Kidney glomerular epithelial cell (primary cell): Measurements from ENCODE around the gene PTPRN2.

ENCODE experiments used
- DNase-seq: peaks from one replicate; lab custom pipeline; 2025; lab: John Stamatoyannopoulos, UW

PTPRN2 gene

GRCh38 chr7:158114056-158114850, 473.4 kb downstream of the PTPRN2 start:
- no peak for DNase-seq

DNA sequence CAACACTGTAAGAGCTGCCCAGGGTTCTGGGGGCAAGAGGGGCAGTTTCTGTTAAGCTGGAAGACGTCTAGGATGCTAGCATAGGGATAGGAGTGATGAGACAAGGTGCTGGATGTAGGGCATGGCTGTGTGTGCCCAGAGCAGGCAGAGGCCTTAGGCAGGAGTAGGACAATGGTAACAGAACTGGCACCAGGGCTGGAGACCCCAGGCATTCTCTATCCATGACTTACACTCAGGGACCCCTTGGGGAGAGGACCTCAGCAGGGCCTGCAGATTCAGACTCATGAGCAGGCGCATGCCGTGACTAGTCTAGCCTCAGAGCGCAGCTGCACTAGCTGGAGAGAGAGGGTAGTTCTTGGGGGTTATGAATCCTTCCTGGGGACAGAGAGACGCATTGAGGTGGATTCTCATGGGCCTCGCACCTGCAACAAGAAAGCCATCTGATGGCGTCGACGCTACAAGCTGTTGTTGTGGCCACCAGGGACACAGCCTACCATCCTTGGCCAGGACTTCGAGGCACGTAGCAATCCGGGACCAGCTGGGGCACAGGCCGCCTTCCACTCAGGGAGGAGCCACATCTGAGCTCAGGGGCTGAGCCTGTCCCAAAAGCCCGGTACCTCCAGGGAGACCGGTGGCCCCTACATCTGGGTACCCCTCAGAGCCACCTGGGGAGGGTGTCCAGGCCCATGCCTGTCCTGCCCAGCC, 474.1 kb downstream of the PTPRN2 start:
- DNase-seq = no peak

GRCh38 chr7:158112571-158113320, 474.9 kb downstream of the PTPRN2 start:
- DNase-seq = no peak

DNA sequence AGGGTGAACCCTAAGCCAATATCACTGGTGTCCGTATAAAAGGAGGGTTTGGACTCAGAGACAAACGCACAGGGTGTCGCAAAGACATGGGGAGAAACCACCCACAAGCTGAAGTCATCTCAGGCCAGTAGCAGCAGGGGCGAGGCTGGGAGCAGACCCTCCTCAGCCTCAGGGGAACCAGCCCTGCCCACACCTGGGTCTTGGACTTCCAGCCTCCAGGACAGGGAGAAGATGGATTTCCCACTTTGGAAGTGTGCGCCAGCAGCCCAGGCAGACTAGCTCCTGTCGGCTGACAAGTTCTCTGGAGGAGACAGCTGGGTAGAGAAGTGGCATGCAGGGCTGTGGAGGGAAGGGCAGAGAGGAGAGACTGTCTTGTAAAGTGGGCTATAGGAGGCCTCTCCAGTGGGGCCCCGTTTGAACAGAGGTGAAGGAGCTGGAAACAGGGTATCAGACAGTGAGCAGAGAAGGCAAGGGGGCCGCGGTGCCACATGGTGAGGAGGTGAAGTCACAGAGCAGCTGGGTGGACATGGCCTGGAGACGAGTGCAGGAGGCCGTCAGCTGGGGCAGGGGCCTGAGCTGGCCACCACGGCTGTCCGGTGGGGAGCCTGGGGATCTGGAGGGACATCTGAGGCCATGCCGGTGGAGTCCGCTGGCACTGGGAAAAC, 475.6 kb downstream of the PTPRN2 start:
- DNase-seq = no peak

DNA sequence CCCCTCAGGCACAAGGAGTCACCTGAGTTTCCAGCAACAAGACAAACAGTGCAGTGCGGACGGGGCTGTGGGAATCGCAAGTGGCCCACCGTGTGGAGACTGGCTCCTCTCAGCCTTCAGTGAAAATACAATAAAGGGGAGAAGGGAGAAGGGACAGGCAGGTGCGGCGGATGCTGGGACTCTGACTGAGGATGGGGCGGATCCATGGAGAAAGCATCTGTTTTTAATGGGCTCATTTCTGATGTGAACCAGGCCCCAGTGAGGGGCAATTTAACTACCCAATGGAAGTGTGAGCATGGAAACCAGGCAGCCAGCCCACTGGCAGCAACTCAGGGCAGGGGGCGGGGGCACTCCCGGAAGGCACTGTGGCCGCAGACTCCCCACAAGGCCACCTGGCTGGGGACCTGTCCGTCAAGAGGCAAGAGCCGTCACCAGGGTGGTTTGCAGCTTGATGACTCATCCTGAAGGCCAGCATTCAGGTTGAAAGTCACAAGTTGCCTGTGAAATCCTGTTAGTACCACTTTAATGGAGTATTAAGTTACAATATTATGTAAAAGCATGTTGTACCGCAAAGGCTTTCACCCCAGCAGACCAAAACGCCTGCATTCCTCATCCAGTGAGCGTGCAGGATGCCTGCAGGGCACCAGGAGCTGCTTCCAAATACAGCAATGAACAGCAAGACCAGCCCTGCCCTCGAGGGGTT, 476.4 kb downstream of the PTPRN2 start:
- DNase-seq = no peak

DNA sequence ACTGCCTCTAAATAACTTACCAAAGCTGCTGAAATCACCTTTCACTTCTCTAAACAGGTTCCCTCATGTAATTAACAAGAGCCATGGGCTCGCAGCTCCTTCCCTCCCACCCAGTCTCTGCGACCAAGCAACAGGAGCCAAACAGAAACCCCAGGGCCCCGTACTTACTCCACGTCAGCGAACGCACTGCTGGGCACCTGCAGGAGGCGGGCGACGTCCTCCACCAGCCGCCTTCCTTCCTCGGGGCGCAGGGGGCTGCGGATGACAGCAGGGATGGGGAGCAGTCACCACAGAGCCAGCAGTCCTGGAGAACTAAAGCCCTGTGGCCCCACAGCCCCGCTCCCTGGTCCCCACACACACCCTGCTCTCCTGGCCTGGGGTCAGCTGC, 477.0 kb downstream of the PTPRN2 start:
- no peak for DNase-seq

GRCh38 chr7:158110034-158110590, 477.5 kb downstream of the PTPRN2 start:
- DNase-seq = no peak

DNA sequence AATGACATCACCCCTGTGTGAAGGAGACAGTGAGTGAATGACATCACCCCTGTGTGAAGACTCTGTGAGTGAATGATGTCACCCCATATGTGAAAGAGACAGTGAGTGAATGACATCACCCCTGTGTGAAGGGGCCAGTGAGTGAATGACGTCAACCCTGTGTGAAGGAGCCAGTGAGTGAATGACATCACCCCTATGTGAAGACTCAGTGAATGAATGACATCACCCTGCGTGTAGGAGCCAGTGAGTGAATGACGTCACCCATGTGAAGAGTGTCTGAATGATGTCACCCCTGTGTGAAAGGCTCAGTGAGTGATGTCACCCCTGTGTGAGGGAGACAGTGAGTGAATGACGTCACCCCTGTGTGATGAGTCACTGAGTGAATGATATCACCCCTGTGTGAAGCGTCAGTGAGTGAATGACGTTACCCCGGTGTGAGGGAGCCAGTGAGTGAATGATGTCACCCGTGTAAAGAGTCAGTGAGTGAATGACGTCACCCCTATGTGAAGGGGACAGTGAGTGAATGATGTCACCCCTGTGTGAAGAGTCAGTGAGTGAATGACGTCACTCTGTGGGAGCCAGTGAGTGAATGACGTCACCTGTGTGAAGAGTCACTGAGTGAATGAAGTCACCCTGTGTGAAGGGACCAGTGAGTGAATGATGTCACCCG, 478.1 kb downstream of the PTPRN2 start:
- no peak for DNase-seq

DNA sequence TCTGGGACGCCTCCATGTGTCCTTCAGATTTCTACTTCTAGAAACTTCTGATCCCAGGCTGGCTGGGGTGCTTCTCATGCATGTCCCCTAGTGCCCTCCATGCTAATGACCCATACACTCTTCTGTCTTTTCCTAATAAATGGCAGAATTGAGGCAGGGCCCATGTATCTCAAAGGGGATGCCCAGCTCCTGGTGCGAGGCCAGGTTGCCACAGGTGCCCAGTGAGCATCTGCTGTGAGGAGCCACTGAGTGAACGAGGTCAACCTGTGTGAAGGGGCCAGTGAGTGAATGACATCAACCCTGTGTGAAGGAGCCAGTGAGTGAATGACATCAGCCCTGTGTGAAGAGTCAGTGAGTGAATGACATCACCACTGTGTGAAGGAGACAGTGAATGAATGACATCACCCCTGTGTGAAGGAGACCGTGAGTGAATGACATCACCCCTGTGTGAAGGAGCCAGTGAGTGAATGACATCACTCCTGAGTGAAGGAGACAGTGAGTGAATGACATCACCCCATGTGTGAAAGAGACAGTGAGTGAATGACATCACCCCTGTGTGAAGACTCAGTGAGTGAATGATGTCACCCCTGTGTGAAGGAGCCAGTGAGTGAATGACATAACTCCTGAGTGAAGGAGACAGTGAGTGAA, 478.9 kb downstream of the PTPRN2 start:
- DNase-seq = no peak

- no peak for DNase-seq
Measured at GRCh38 chr7:158107806-158108205, 479.8 kb downstream of the PTPRN2 start.

DNA sequence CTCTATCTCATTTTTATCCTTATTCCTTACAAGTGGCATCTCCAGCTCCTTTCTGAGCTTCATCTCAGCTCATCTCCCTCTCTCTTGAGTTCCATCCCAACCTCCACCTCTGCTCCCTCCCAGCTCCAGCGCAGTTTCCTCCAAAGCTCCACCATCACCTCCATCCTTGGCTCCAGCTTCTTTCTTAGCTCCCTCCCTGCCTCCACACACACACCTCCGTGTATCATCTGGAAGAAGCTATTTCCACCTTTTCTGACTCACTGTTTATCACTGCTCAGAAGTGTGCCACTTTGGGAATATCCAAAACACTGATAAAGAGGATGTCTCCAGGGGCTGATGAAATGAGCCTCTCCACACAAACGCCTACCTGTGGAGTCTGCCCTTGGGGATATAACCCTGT, 481.4 kb downstream of the PTPRN2 start:
- no peak for DNase-seq

DNA sequence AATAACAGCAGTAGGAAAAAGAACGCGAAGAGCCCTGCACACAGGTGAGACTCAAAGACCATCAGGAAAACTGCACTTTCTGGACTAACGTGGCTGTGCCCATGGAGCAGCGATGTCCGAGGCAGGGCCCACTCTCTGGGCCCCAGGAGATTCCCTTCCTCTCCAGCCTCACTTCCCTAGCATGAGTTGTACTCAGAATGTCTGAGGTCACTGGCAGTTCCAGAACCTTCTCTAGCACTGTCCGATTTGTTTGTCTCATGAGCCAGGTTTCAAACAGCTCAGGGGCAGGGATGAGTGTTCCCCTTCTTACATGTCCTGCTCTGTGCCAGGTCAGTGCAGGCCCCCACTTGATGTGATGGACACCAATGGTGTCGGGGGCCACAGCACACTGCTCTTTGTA, 484.2 kb downstream of the PTPRN2 start:
- DNase-seq = no peak

GRCh38 chr7:158102897-158103296, 484.7 kb downstream of the PTPRN2 start:
- DNase-seq = no peak

- no peak for DNase-seq
Measured at GRCh38 chr7:158101821-158102450, 485.7 kb downstream of the PTPRN2 start.

DNA sequence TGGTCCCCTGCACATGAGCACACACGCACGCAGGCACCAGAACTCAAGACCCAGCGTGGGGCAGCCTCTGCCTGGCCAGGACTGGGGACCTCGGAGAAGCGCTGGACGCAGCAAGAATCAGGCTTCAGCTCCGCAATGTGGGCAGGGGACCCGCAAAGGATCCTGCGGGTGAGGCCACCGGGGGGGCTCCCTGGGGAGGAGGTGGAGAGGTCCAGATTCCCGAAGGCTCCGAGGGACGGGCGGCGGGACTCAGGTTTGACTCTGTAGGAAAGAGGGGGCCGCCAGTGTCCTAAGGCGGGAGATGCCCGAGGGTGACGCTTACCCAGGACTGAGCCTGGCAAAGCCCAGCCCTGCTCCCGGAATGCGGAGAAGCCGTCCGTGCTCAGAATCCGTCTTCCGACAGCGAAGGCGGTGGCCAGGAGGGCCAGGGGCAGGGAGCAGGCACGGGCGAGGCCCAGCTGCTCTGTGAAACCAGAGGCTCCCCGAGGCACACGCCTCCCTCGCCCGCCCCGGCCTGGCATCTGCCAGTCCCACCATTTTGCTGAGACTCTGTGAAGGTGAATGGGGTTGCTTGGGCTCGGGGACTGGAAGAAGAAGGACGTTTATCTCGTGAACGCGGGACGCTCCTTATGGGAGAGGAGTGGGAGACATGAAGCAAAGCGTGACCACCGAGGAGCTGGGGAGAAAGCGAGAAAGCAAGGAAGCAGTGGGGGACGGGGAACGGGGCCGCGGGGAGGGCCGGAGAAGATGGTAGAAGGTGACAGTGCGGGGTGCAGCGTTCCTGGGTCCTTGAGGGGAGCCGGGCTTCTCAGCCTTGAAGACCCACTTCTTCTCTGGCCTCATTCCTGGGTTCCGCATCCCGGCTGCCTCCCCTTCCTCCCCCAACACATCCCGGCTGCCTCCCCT, 489.2 kb downstream of the PTPRN2 start:
- no peak for DNase-seq

DNA sequence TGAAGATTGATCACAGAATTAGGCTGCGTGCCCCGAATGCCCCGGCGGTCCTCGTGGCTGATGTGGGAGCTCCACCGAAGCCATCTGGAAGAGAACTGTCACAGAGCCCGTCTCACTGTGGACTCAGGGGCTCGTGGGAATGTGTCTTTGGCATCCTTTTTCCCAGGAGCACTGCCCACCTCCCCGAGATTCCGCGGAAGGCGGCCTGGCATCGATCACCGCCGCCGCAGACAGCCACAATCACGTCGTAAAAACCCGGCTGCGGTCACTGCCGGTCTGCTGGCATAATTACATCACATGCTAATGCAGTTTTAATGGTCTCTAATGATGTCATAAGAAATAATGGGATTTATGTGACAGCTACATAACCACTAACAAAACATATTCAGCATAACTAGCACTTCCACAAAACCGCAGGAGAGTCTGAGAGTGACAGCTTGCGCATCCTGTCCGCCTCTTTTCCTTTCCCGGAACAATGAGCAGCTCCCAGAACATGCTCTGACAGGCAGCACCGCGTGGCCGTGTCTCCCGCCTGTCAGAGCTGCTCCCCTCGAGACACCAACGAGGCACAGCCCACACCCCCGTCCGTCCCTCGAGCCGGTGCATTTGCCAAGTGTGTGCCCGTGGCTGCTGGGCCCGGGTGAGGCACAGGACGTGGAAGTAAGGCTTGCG, 490.0 kb downstream of the PTPRN2 start:
- no peak for DNase-seq

DNA sequence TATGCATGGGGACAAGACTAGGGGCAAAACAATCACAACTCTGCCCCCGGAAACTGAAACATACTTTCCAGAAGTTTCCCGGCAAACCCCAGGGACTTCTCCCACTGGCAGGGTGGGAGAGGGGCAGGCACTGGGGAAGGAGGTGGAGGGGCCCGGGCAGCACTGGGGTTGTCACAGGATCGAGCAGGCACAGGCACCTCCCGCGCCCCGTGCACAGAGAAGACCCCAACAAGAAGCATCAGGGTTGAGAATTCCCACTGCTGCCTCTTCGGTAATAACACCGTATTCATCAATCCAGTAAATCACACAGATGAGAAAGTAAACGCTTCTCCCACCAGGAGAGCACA, 490.5 kb downstream of the PTPRN2 start:
- DNase-seq = no peak

- no peak for DNase-seq
Measured at GRCh38 chr7:158096582-158096981, 491.0 kb downstream of the PTPRN2 start.
